ENCODE results near the gene CXorf49B.
"Not testable (repeated sequence)": the region's sequence is repeated elsewhere in the genome, so short reads cannot be mapped to it uniquely, and the experiment has no call there.

- TF ChIP-seq CTCF, POLR2A (IDR thresholded peaks at IDR 0.05): not testable (repeated sequence)
Observed at GRCh38 chrX:71783569-71784347, 20.6 kb downstream of the CXorf49B start.

Data from right lobe of liver (tissue), 4 donors.